Esophagus (tissue), 2 donors: ENCODE measurements around the gene SLC6A5. TPM values are rescaled to one million over a fixed set of nuclear protein-coding genes. Genes with fewer than 3 reads are reported as not detected.
"Not testable (repeated sequence)": the region's sequence is repeated elsewhere in the genome, so short reads cannot be mapped to it uniquely, and the experiment has no call there.

Experiments used
- H3K27ac ChIP-seq, 2 donors: one replicate each; pipeline ENCODE4 v1.5.1; 2013; ENCODE audit warnings: low read depth in 2 of 2, mild to moderate bottlenecking in 2 of 2, inconsistent platforms in 1 of 2, low read length in 1 of 2, moderate library complexity in 1 of 2
- H3K27me3 ChIP-seq, 2 donors: one replicate each; pipeline ENCODE4 v1.6.1; 2013; ENCODE audit warnings: low read length in 2 of 2, control low read depth in 1 of 2, mild to moderate bottlenecking in 1 of 2; ENCODE audit not compliant: insufficient read depth in 2 of 2, control insufficient read depth in 1 of 2
- H3K36me3 ChIP-seq, 2 donors: one replicate each; pipeline ENCODE4 v1.6.1; 2013; ENCODE audit warnings: low read length in 1 of 2; ENCODE audit not compliant: control insufficient read depth in 2 of 2, insufficient read depth in 2 of 2
- H3K4me1 ChIP-seq, 2 donors: one replicate each; pipeline ENCODE4 v1.6.1; 2013; ENCODE audit warnings: low read length in 1 of 2; ENCODE audit not compliant: control insufficient read depth in 2 of 2, insufficient read depth in 2 of 2
- H3K4me3 ChIP-seq, 2 donors: one replicate each; pipeline ENCODE4 v1.5.1; 2013; ENCODE audit warnings: low read length in 2 of 2, mild to moderate bottlenecking in 2 of 2, low read depth in 1 of 2, moderate library complexity in 1 of 2
- H3K9me3 ChIP-seq, 2 donors: one replicate each; pipeline ENCODE4 v1.6.1; 2013; ENCODE audit warnings: mild to moderate bottlenecking in 2 of 2, low read depth in 1 of 2, low read length in 1 of 2, moderate library complexity in 1 of 2; ENCODE audit not compliant: control insufficient read depth in 2 of 2, insufficient read depth in 1 of 2
- WGBS, 2 donors: extraction: QIAGEN DNeasy Blood & Tissue Kit; methylation state at CpG; one replicate each; pipeline ENCODE4 v1.1.7; 2013; 5-methylcytosine and 5-hydroxymethylcytosine counted together
- polyA plus RNA-seq, 2 donors: library from polyadenylated mRNA; stranded (reverse); fragments of 200-250 nt; gene quantifications; one replicate each; pipeline ENCODE4 v1.2.3, GENCODE V29; 2013
- donor health status: healthy with polysubstance abuse.
- donor health status: Bipolar disorder and iron deficiency.

The SLC6A5 gene
- polyA plus RNA-seq, 2 donors = not detected

- 47 to 48% methylated on average over 4 of the region's 4 CpGs for WGBS, 2 donors
Measured at GRCh38 chr11:20566115-20566514, 33.3 kb upstream of the SLC6A5 start.

GRCh38 chr11:20566591-20567434, 32.6 kb upstream of the SLC6A5 start:
- Histone ChIP-seq H3K27me3 (no peaks in the 10 kb centered on the region), H3K4me1 (no peaks in the 10 kb centered on the region), H3K27ac (no peak overlapping the region), H3K4me3 (no peak overlapping the region), H3K36me3 (no peaks in the 10 kb centered on the region), H3K9me3 (no peaks in the 10 kb centered on the region)
- 55 to 57% methylated on average over 5 of the region's 5 CpGs for WGBS, 2 donors

More at GRCh38 chr11:20566115-20566514, 33.3 kb upstream of the SLC6A5 start:
- H3K9me3 ChIP-seq, H3K4me1 ChIP-seq, H3K4me3 ChIP-seq, H3K27ac ChIP-seq, H3K27me3 ChIP-seq, H3K36me3 ChIP-seq: not testable (repeated sequence)

- 86 to 88% methylated on average over 4 of the region's 4 CpGs for WGBS, 2 donors
- not testable (repeated sequence) for H3K36me3 ChIP-seq, H3K27me3 ChIP-seq, H3K27ac ChIP-seq, H3K4me3 ChIP-seq, H3K9me3 ChIP-seq, H3K4me1 ChIP-seq
Measured at GRCh38 chr11:20579725-20580124, 19.7 kb upstream of the SLC6A5 start.

- Histone ChIP-seq H3K4me1 (no peaks in the 10 kb centered on the region), H3K27ac (no peak overlapping the region), H3K27me3 (no peaks in the 10 kb centered on the region), H3K36me3 (no peaks in the 10 kb centered on the region), H3K9me3 (no peaks in the 10 kb centered on the region), H3K4me3 (no peak overlapping the region)
- WGBS, 2 donors = 60 to 68% methylated on average over 5 of the region's 5 CpGs
Measured at GRCh38 chr11:20583201-20583600, 16.2 kb upstream of the SLC6A5 start.

GRCh38 chr11:20584093-20584774, 15.2 kb upstream of the SLC6A5 start:
- Histone ChIP-seq H3K36me3 (no peaks in the 10 kb centered on the region), H3K27me3 (no peaks in the 10 kb centered on the region), H3K4me1 (no peaks in the 10 kb centered on the region), H3K9me3 (no peaks in the 10 kb centered on the region), H3K27ac (no peak overlapping the region), H3K4me3 (no peak overlapping the region)
- WGBS, 2 donors = 59 to 64% methylated on average over 4 of the region's 4 CpGs

GRCh38 chr11:20589796-20590195, 9.6 kb upstream of the SLC6A5 start:
- H3K9me3 ChIP-seq = no peaks in the 10 kb centered on the region
- H3K27me3 ChIP-seq = no peaks in the 10 kb centered on the region
- WGBS, 2 donors = 58 to 65% methylated on average over 6 of the region's 6 CpGs
- H3K36me3 ChIP-seq = no peaks in the 10 kb centered on the region
- no peaks in the 10 kb centered on the region for H3K4me1 ChIP-seq
- no peak overlapping the region for H3K27ac ChIP-seq
- no peak overlapping the region for H3K4me3 ChIP-seq

- no peaks in the 10 kb centered on the region for H3K9me3 ChIP-seq
- no peak overlapping the region for H3K27ac ChIP-seq
- no peaks in the 10 kb centered on the region for H3K4me1 ChIP-seq
- no peaks in the 10 kb centered on the region for H3K36me3 ChIP-seq
- no peaks in the 10 kb centered on the region for H3K27me3 ChIP-seq
- 80 to 85% methylated on average over 3 of the region's 3 CpGs for WGBS, 2 donors
- H3K4me3 ChIP-seq = no peak overlapping the region
Measured at GRCh38 chr11:20590381-20590780, 9.0 kb upstream of the SLC6A5 start.

- H3K27ac ChIP-seq = no peak overlapping the region
- peaks cover 0 to 4% of the 10 kb centered on the region in 2 donors for H3K9me3 ChIP-seq
- WGBS, 2 donors = 46 to 56% methylated on average over 2 of the region's 2 CpGs
- H3K4me3 ChIP-seq = no peak overlapping the region
- H3K27me3 ChIP-seq = peaks cover 7 to 16% of the 10 kb centered on the region in 2 donors
- no peaks in the 10 kb centered on the region for H3K36me3 ChIP-seq
- no peaks in the 10 kb centered on the region for H3K4me1 ChIP-seq
Measured at GRCh38 chr11:20592741-20593140, 6.7 kb upstream of the SLC6A5 start.

- H3K27ac ChIP-seq = no peak overlapping the region
- H3K4me1 ChIP-seq = no peaks in the 10 kb centered on the region
- peaks cover 0 to 15% of the 10 kb centered on the region in 2 donors for H3K9me3 ChIP-seq
- WGBS, 2 donors = 79 to 85% methylated on average over 8 of the region's 8 CpGs
- H3K27me3 ChIP-seq = peaks cover 13 to 28% of the 10 kb centered on the region in 2 donors
- no peaks in the 10 kb centered on the region for H3K36me3 ChIP-seq
- H3K4me3 ChIP-seq = no peak overlapping the region
Measured at GRCh38 chr11:20594274-20595061, 4.9 kb upstream of the SLC6A5 start.
